Effector memory CD8-positive, alpha-beta T cell (primary cell): ENCODE data around the gene CMTM6.
"Not testable (repeated sequence)": the region's sequence is repeated elsewhere in the genome, so short reads cannot be mapped to it uniquely, and the experiment has no call there.

Source experiments
- ATAC-seq: fragments of 150-1000 bp; cut with Tn5 transposase; replicated peaks from 2 replicates; pipeline ENCODE4 v1.10.0; 2021; ENCODE audit warnings: mild to moderate bottlenecking, moderate library complexity
- DNase-seq, 3 experiments: peaks; one replicate each; pipeline ENCODE4 v3.0.0; 2021
- H3K27ac Mint-ChIP-seq, 2 donors: one replicate each; pipeline ENCODE4 v1.8.0; 2022; ENCODE audit warnings: mild to moderate bottlenecking in 2 of 2, mixed read lengths in 2 of 2, moderate library complexity in 2 of 2
- H3K27me3 Mint-ChIP-seq, 2 donors: one replicate each; pipeline ENCODE4 v1.8.0; 2022; ENCODE audit warnings: mixed read lengths in 2 of 2
- H3K36me3 Mint-ChIP-seq: one replicate; pipeline ENCODE4 v1.8.0; 2022; ENCODE audit warnings: mild to moderate bottlenecking, moderate library complexity, mixed read lengths; ENCODE audit not compliant: insufficient read depth
- H3K4me1 Mint-ChIP-seq, 2 donors: one replicate each; pipeline ENCODE4 v1.8.0; 2022; ENCODE audit warnings: low read depth in 2 of 2, mixed read lengths in 2 of 2
- H3K4me3 Mint-ChIP-seq, 2 donors: one replicate each; pipeline ENCODE4 v1.8.0; 2022; ENCODE audit warnings: mild to moderate bottlenecking in 2 of 2, mixed read lengths in 2 of 2, moderate library complexity in 2 of 2
- H3K9me3 Mint-ChIP-seq, 2 donors: one replicate each; pipeline ENCODE4 v1.8.0; 2022; ENCODE audit warnings: mixed read lengths in 2 of 2

CMTM6 gene

GRCh38 chr3:32470362-32470761, 32.3 kb downstream of the CMTM6 start:
- ATAC-seq = no peak
- H3K4me3 Mint-ChIP-seq = no peak overlapping the region
- H3K9me3 Mint-ChIP-seq = no peaks in the 10 kb centered on the region
- H3K36me3 Mint-ChIP-seq = no peaks in the 10 kb centered on the region
- no peaks in the 10 kb centered on the region for H3K27me3 Mint-ChIP-seq
- peak overlapping the region in 1 of 2 donors; percentile 69 for H3K27ac Mint-ChIP-seq
- H3K4me1 Mint-ChIP-seq = peaks cover 11 to 24% of the 10 kb centered on the region in 2 donors
- DNase-seq = no peak

GRCh38 chr3:32469151-32469874, 33.3 kb downstream of the CMTM6 start:
- Mint-ChIP-seq H3K9me3 (no peaks in the 10 kb centered on the region), H3K4me1 (peaks cover 11 to 27% of the 10 kb centered on the region in 2 donors), H3K27me3 (no peaks in the 10 kb centered on the region), H3K27ac (peak overlapping the region; percentile 69 to 81), H3K36me3 (no peaks in the 10 kb centered on the region), H3K4me3 (no peak overlapping the region)
- no peak for ATAC-seq
- DNase-seq = no peak

GRCh38 chr3:32467333-32468070, 35.1 kb downstream of the CMTM6 start:
- H3K9me3 Mint-ChIP-seq = no peaks in the 10 kb centered on the region
- no peak overlapping the region for H3K27ac Mint-ChIP-seq
- peaks cover 11 to 27% of the 10 kb centered on the region in 2 donors for H3K4me1 Mint-ChIP-seq
- no peaks in the 10 kb centered on the region for H3K27me3 Mint-ChIP-seq
- peak; percentile 78 to 84 (median 78) for DNase-seq
- no peaks in the 10 kb centered on the region for H3K36me3 Mint-ChIP-seq
- H3K4me3 Mint-ChIP-seq = peak overlapping the region in 1 of 2 donors; percentile 32
- peak; percentile 96 for ATAC-seq

DNA sequence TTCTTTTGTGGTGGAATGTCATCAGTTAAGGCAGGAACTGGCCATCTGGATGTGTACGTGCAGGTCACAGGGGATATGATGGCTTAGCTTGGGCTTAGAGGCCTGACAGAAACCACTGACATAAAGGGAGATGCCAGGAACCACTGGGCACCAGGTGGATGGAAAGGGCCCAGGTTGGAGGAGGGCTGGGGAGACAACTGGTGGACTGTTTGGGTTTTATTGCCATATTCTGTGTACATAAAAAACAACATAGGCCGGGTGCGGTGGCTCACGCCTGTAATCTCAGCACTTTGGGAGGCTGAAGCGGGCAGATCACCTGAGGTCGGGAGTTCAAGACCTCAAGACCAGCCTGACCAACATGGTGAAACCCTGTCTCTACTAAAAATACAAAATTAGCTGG, 35.8 kb downstream of the CMTM6 start:
- peaks cover 11 to 27% of the 10 kb centered on the region in 2 donors for H3K4me1 Mint-ChIP-seq
- not testable (repeated sequence) for H3K9me3 Mint-ChIP-seq, H3K27me3 Mint-ChIP-seq, H3K27ac Mint-ChIP-seq, H3K36me3 Mint-ChIP-seq, DNase-seq, H3K4me3 Mint-ChIP-seq, ATAC-seq

DNA sequence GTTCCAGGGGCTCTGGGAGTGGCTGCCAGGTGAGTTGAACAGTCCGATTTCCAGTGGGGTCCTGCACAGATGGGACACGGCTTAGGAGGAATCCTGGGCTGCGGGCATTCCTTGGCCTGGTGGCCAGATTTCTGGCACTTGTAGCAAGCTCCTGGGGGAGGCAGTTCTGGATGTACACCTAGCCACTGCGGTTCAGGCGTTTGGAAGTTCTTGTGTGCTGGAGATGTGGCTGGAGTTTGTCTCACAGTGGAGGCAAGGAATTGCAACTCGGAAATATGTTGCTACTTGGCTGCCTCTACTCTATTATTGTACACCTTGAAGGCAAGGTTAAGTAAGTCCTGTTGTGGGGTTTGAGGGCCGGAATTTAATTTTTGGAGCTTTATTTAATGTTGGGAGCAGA, 37.9 kb downstream of the CMTM6 start:
- H3K9me3 Mint-ChIP-seq, DNase-seq, H3K27me3 Mint-ChIP-seq, H3K4me3 Mint-ChIP-seq, ATAC-seq, H3K27ac Mint-ChIP-seq: not testable (repeated sequence)
- Mint-ChIP-seq H3K36me3 (peaks cover 10% of the 10 kb centered on the region), H3K4me1 (peaks cover 16 to 31% of the 10 kb centered on the region in 2 donors)

DNA sequence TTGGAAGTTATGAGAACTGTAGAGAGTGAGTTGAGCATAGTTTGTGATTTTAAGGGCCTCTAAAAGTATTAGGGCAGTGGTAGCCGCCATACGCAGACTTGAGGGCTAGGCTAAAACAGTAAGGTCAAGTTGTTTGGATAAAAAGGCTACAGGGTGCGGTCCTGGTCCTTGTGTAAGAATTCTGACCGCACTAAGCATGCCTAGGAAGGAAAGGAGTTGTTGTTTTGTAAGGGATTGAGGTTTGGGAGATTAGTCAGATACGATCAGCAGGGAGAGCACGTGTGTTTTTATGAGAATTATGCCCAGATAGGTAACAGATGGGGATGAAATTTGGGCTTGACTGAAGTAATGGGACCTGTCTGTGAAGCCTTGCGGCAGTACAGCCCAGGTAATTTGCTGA, 39.2 kb downstream of the CMTM6 start:
- not testable (repeated sequence) for H3K27ac Mint-ChIP-seq, ATAC-seq, H3K27me3 Mint-ChIP-seq, DNase-seq, H3K4me3 Mint-ChIP-seq, H3K9me3 Mint-ChIP-seq
- Mint-ChIP-seq H3K4me1 (peaks cover 18 to 29% of the 10 kb centered on the region in 2 donors), H3K36me3 (peaks cover 12% of the 10 kb centered on the region)

DNA sequence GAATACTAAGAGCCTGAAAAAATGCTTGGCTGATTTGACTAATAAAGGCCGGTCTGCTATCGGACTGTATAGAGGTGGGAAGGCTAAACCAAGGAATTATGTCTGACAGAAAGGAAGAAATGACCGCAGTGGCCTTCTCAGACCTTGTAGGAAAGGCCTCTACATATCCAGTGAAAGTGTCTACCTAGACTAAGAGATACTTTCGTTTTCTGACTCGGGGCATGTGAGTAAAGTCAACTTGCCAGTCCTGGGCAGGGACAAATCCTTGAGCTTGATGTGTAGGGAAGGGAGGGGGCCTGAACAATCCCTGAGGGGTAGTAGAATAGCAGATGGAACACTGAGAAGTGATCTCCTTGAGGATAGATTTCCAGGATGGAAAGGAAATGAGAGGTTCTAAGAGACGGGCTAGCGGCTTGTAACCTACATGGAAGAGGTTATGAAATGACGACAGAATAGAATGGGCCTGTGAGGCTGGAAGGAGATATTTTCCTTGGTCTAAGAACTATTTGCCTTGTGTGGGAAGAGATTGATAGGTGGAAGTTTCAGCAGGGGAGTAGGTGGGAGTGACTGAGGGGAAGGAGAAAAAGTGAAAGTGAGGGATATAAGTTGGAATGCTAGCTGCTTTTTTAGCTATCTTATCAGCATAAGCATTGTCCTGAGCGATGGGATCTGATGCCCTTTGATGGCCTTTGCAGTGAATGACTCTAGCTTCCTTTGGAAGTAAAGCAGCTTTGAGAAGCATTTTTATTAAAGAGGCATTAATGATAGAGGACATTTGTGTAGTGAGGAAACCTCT, 40.3 kb downstream of the CMTM6 start:
- Mint-ChIP-seq H3K4me1 (peaks cover 26 to 38% of the 10 kb centered on the region in 2 donors), H3K36me3 (peaks cover 20% of the 10 kb centered on the region)
- H3K27me3 Mint-ChIP-seq, H3K27ac Mint-ChIP-seq, H3K9me3 Mint-ChIP-seq, H3K4me3 Mint-ChIP-seq, ATAC-seq: not testable (repeated sequence)
- DNase-seq = peak in 1 of 3 experiments; percentile 43

GRCh38 chr3:32460817-32461496, 41.7 kb downstream of the CMTM6 start:
- not testable (repeated sequence) for H3K27ac Mint-ChIP-seq, H3K4me3 Mint-ChIP-seq, ATAC-seq, H3K27me3 Mint-ChIP-seq, H3K9me3 Mint-ChIP-seq, DNase-seq
- Mint-ChIP-seq H3K4me1 (peaks cover 27 to 44% of the 10 kb centered on the region in 2 donors), H3K36me3 (peaks cover 20% of the 10 kb centered on the region)

DNA sequence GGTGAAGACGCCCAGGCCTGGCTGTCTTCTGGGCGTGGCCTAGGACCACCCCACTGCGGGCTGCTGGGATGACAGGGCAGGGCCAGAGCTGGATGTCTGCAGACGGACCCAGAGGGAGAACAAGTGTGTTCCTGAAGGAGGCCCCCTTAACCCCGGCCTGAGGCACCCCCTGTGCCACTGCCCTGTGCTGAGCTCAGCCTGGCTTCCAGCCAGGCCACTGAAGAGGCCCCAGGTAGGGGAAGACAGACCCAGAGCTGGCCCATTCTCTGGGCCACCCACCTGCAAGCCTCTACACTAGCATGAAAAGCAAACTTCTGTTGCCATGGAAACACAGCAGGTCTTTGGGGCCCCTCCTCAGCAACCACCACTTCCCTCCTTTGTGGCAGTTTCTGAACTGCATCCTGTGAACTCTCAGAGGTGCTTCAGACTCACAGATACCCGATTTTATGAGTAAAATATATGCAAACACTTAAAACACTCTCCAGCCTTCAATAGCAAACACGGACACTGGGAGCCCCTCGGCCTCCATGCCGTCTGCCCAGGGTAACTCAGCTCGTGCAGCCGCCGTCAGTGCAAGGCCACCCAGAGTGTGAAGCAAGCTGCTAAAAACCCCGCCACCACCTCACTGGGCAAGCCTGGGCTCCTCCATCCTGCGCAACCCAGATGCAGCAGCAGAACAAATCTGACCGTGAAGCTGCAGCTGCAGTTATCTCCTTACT, 42.5 kb downstream of the CMTM6 start:
- no peak overlapping the region for H3K4me3 Mint-ChIP-seq
- DNase-seq = peak; percentile 75 to 79 (median 77)

GRCh38 chr3:32459450-32459849, 43.2 kb downstream of the CMTM6 start:
- no peak overlapping the region for H3K27ac Mint-ChIP-seq
- H3K4me1 Mint-ChIP-seq = peaks cover 40 to 48% of the 10 kb centered on the region in 2 donors
- no peak for DNase-seq
- no peaks in the 10 kb centered on the region for H3K9me3 Mint-ChIP-seq
- no peak for ATAC-seq
- H3K36me3 Mint-ChIP-seq = peaks cover 20% of the 10 kb centered on the region
- no peaks in the 10 kb centered on the region for H3K27me3 Mint-ChIP-seq
- no peak overlapping the region for H3K4me3 Mint-ChIP-seq

More for the DNA sequence above, 42.5 kb downstream of the CMTM6 start:
- ATAC-seq = peak; percentile 85
- H3K27me3 Mint-ChIP-seq = no peaks in the 10 kb centered on the region
- peaks cover 34 to 43% of the 10 kb centered on the region in 2 donors for H3K4me1 Mint-ChIP-seq
- no peaks in the 10 kb centered on the region for H3K9me3 Mint-ChIP-seq
- H3K36me3 Mint-ChIP-seq = peaks cover 20% of the 10 kb centered on the region
- no peak overlapping the region for H3K27ac Mint-ChIP-seq

GRCh38 chr3:32457971-32458471, 44.6 kb downstream of the CMTM6 start:
- DNase-seq (peak; percentile 54 to 61 (median 59)), ATAC-seq (peak; percentile 65)
- H3K27ac Mint-ChIP-seq = peak overlapping the region in 1 of 2 donors; percentile 98
- peaks cover 20% of the 10 kb centered on the region for H3K36me3 Mint-ChIP-seq
- H3K4me3 Mint-ChIP-seq = peak overlapping the region; percentile 79 to 83
- H3K9me3 Mint-ChIP-seq = no peaks in the 10 kb centered on the region
- H3K27me3 Mint-ChIP-seq = no peaks in the 10 kb centered on the region
- peaks cover 44 to 53% of the 10 kb centered on the region in 2 donors for H3K4me1 Mint-ChIP-seq

DNA sequence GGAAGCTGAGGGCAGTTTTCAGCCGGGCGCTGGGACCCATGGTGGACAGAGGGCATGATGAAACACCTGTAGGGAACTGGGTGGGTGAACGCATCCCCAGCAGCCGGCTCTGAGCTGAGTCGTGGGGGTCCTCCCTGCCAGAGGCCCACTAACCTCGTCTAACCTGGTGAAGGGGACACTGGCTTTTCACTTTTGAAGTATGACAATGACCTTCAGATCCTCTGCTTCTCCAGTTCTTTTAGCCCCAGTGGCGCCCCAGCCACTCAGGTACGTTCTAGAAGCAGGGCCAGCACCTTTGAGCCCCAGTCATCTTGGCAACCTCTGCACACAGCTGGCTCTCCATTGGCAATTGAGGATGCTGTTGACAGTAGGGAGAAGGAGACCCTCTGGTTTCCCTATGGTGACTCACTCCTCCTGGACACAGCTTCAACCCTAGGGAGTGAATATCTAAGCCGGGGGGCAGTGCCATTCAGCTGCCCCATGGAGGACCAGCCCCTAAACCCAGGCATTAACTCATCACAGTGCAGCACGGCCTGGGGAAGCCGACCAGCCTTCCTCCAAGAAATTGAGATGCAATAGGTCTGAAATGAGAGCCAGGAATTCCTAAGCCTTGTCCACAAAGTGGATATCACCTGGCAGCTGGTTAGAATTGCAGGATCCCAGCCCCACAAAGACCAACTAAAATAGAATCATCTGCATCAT, 46.1 kb downstream of the CMTM6 start:
- peak overlapping the region in 1 of 2 donors; percentile 98 for H3K27ac Mint-ChIP-seq
- peak overlapping the region; percentile 38 to 53 for H3K4me3 Mint-ChIP-seq
- peaks cover 44 to 53% of the 10 kb centered on the region in 2 donors for H3K4me1 Mint-ChIP-seq
- H3K9me3 Mint-ChIP-seq = no peaks in the 10 kb centered on the region
- no peak for DNase-seq
- no peak for ATAC-seq
- H3K36me3 Mint-ChIP-seq = peaks cover 27% of the 10 kb centered on the region
- no peaks in the 10 kb centered on the region for H3K27me3 Mint-ChIP-seq
